ENCODE data around the gene FRMD4A. TPM values are rescaled to one million over a fixed set of nuclear protein-coding genes. Genes with fewer than 3 reads are reported as not detected.

Gene FRMD4A
- total RNA-seq, 1 experiment from 2014 or later: 19.6 TPM

- no peak overlapping the region for H3K4ac ChIP-seq (ENCODE audit: low read depth, low read length)
Observed at GRCh38 chr10:13636776-13637175, 693.9 kb downstream of the FRMD4A start.

More at GRCh38 chr10:13636776-13637175, 693.9 kb downstream of the FRMD4A start:
- Histone ChIP-seq H2BK12ac (ENCODE audit: insufficient read length, low read depth, low read length) (no peak overlapping the region), H4K8ac (replicated peaks; ENCODE audit: insufficient read length, low read depth, low read length) (no peak overlapping the region), H2BK20ac (ENCODE audit: low read depth, low read length, poor library complexity, severe bottlenecking) (no peak overlapping the region), H3K79me2 (ENCODE audit: insufficient read depth, low read length) (no peaks in the 10 kb centered on the region), H2AFZ (ENCODE audit: low read length) (no peak overlapping the region), H3K4me2 (ENCODE audit: insufficient read depth, insufficient read length, low read length) (no peak overlapping the region), H3K14ac (ENCODE audit: insufficient read depth, low read length) (no peak overlapping the region), H4K5ac (ENCODE audit: insufficient read length, low read depth, low read length) (no peak overlapping the region), H2BK5ac (ENCODE audit: insufficient read length, low read length) (no peak overlapping the region), H3K23me2 (ENCODE audit: insufficient read length, low read depth, low read length, poor library complexity, severe bottlenecking) (no peaks in the 10 kb centered on the region), H3K4me1 (ENCODE audit: insufficient read depth, low read length) (no peaks in the 10 kb centered on the region; the same call in 1 of the 2 replicates), H3K27me3 (ENCODE audit: insufficient read depth, low read length) (no peaks in the 10 kb centered on the region), H2AK5ac (ENCODE audit: insufficient read length, low read length) (no peak overlapping the region), H2BK15ac (ENCODE audit: low read depth, low read length) (no peak overlapping the region), H3K18ac (ENCODE audit: insufficient read length, low read depth, low read length) (no peak overlapping the region), H3K27ac (ENCODE audit: insufficient read length, low read depth, low read length) (no peak overlapping the region), H4K20me1 (ENCODE audit: control insufficient read depth, insufficient read depth, insufficient read length) (no peaks in the 10 kb centered on the region), H2BK120ac (ENCODE audit: low read depth, low read length, poor library complexity, severe bottlenecking) (no peak overlapping the region), H3K23ac (ENCODE audit: insufficient read length, low read depth, low read length) (no peak overlapping the region), H4K91ac (ENCODE audit: insufficient read length, low read depth, low read length) (no peak overlapping the region), H3K56ac (ENCODE audit: insufficient read length, low read depth, low read length) (no peak overlapping the region), H3K9ac (ENCODE audit: extremely low read depth, insufficient read length, low read length) (no peak overlapping the region), H3T11ph (ENCODE audit: low read length) (no peak overlapping the region), H3K9me3 (ENCODE audit: control insufficient read depth, low read depth, low read length) (peaks cover 6% of the 10 kb centered on the region), H3K79me1 (ENCODE audit: insufficient read depth, low read depth, low read length, poor library complexity, severe bottlenecking) (no peaks in the 10 kb centered on the region)
- no peak for TF ChIP-seq CTCF (conservative IDR thresholded peaks at IDR 0.05)
- peaks cover 0 to 5% of the 10 kb centered on the region in 2 experiments; a peak in 1 of 4 replicates for H3K4me1 Mint-ChIP-seq
- peaks cover 6 to 11% of the 10 kb centered on the region in 2 experiments for H3K9me3 Mint-ChIP-seq
- peaks cover 16 to 24% (median 24%) of the 10 kb centered on the region in 3 experiments for H3K36me3 Mint-ChIP-seq (ENCODE audit: insufficient read depth in 1 of 3, low read depth in 3 of 3)
- WGBS (ENCODE audit: extremely low coverage, insufficient read length, low lambda C conversion rate): no CpG with 5 or more reads among the region's 4 CpGs
- no peaks in the 10 kb centered on the region for H3K27me3 Mint-ChIP-seq (ENCODE audit: low read depth)
- H3K4me3 Mint-ChIP-seq: no peak overlapping the region
- no peak for DNase-seq
- H3K27ac Mint-ChIP-seq: no peak overlapping the region

Measured in H9 (cell line).